Stimulated activated CD8-positive, alpha-beta memory T cell treated with anti-CD3 and anti-CD28 coated beads, Interleukin-2, amount 100 ng/mL, for 48 hours (primary cell): ENCODE data around the gene ACP6.

Experiments used
- DNase-seq, 2 donors: peaks; one replicate each; pipeline ENCODE4 v3.0.0-alpha.2; 2020; ENCODE audit warnings: low read depth in 2 of 2

The ACP6 gene

GRCh38 chr1:147651466-147651865 is 18.9 kb downstream of the ACP6 start:
- no peak for DNase-seq

- no peak for DNase-seq
Measured at GRCh38 chr1:147648933-147649332, 21.4 kb downstream of the ACP6 start.

- no peak for DNase-seq
Measured at GRCh38 chr1:147647796-147648633, 22.3 kb downstream of the ACP6 start.

- no peak for DNase-seq
Measured at GRCh38 chr1:147643974-147644373, 26.4 kb downstream of the ACP6 start.

- DNase-seq = no peak
Measured at GRCh38 chr1:147641695-147642592, 28.4 kb downstream of the ACP6 start.

- no peak for DNase-seq
Measured at GRCh38 chr1:147641291-147641690, 29.0 kb downstream of the ACP6 start.

GRCh38 chr1:147640553-147641165 is 29.7 kb downstream of the ACP6 start:
- peak; percentile 62 to 70 for DNase-seq

- DNase-seq = no peak
Measured at GRCh38 chr1:147636314-147636713, 34.0 kb downstream of the ACP6 start.

- DNase-seq = no peak
Measured at GRCh38 chr1:147635342-147635741, 35.0 kb downstream of the ACP6 start.

GRCh38 chr1:147634645-147635044 is 35.7 kb downstream of the ACP6 start:
- no peak for DNase-seq

- DNase-seq = no peak
Measured at GRCh38 chr1:147633759-147634158, 36.6 kb downstream of the ACP6 start.

GRCh38 chr1:147631839-147632238 is 38.5 kb downstream of the ACP6 start:
- no peak for DNase-seq

- no peak for DNase-seq
Measured at GRCh38 chr1:147630447-147630846, 39.9 kb downstream of the ACP6 start.

GRCh38 chr1:147630022-147630421 is 40.3 kb downstream of the ACP6 start:
- DNase-seq = no peak

- DNase-seq = no peak
Measured at GRCh38 chr1:147628441-147628840, 41.9 kb downstream of the ACP6 start.

GRCh38 chr1:147627435-147628110 is 42.8 kb downstream of the ACP6 start:
- DNase-seq = peak in 1 of 2 donors; percentile 35

- DNase-seq = no peak
Measured at GRCh38 chr1:147626739-147627138, 43.6 kb downstream of the ACP6 start.

GRCh38 chr1:147626291-147626690 is 44.0 kb downstream of the ACP6 start:
- no peak for DNase-seq

- DNase-seq = no peak
Measured at GRCh38 chr1:147625362-147625995, 44.8 kb downstream of the ACP6 start.

- DNase-seq = no peak
Measured at GRCh38 chr1:147624529-147624928, 45.8 kb downstream of the ACP6 start.

GRCh38 chr1:147624011-147624410 is 46.3 kb downstream of the ACP6 start:
- DNase-seq = no peak
